Erythroblast (primary cell): ENCODE data around the gene SPATA19.

Source experiments
- GATA1 ChIP-seq: IDR thresholded peaks from 2 replicates; pipeline ENCODE4 v1.6.1; 2011; ENCODE audit warnings: low read depth, mild to moderate bottlenecking, control low read depth, low read length, moderate library complexity
- POLR2A ChIP-seq: IDR thresholded peaks from 2 replicates; pipeline ENCODE4 v1.6.1; 2011; ENCODE audit warnings: mild to moderate bottlenecking, low read length

- TF ChIP-seq POLR2A (no peak), GATA1 (no peak)
Measured at GRCh38 chr11:133809569-133810491, 35.5 kb downstream of the SPATA19 start.
